GM12872 (cell line): ENCODE data around the gene EPN1.

Experiments
- TF ChIP-seq, protein P1 (sequence below): IDR thresholded peaks from 3 replicates; pipeline ENCODE4 v1.5.1; 2011; ENCODE audit warnings: low read depth, mild to moderate bottlenecking, low read length, moderate library complexity; ENCODE audit not compliant: insufficient read depth

EPN1 gene

DNA sequence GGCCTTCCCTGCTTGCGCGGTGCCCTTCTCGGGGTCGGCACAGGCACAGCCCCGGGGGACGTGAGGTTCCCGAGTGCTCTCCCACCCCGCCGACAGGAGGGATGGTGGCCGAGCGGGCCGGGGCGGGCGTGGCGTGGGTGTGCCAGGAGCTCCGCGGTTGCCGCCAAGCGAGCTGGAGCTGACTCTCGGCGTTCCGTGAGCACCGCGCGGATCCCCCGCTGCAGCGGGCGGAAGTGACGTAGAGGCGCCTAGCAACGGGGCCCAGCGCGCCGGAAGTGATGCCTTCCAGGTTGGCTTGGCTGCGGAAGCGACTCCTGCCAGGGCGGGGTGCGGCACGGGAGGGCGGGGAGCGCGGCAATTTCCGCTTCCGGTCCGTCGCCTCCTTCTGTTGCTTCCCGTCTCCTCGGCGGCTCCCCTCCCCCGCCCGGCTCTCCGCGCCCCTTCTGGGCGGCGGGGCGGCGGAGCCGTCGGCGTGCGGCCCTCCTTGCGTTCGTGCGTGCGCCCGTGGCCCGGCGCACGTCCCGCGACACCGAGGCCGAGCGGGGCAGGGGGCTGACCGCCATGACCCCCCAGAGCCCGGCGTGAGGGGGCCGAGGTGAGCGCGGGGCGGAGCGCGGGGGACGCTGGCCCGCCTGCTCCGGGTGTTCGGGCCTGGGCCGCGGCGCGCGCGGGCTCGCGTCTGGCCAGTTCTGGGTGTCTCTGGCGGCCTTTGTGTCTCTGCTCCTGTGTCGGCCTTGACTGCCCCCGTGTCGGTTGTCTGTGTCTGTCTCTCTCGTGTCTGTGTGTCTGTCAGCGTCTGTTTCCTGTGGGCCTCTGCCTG, at the start of gene EPN1:
EPN1 (plus strand) TSS at position 386 of the 820 bp plus-strand sequence. CDS start 3,402 bp downstream, outside the sequence.
- TF ChIP-seq, protein P1, sequence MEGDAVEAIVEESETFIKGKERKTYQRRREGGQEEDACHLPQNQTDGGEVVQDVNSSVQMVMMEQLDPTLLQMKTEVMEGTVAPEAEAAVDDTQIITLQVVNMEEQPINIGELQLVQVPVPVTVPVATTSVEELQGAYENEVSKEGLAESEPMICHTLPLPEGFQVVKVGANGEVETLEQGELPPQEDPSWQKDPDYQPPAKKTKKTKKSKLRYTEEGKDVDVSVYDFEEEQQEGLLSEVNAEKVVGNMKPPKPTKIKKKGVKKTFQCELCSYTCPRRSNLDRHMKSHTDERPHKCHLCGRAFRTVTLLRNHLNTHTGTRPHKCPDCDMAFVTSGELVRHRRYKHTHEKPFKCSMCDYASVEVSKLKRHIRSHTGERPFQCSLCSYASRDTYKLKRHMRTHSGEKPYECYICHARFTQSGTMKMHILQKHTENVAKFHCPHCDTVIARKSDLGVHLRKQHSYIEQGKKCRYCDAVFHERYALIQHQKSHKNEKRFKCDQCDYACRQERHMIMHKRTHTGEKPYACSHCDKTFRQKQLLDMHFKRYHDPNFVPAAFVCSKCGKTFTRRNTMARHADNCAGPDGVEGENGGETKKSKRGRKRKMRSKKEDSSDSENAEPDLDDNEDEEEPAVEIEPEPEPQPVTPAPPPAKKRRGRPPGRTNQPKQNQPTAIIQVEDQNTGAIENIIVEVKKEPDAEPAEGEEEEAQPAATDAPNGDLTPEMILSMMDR, result no peak

DNA sequence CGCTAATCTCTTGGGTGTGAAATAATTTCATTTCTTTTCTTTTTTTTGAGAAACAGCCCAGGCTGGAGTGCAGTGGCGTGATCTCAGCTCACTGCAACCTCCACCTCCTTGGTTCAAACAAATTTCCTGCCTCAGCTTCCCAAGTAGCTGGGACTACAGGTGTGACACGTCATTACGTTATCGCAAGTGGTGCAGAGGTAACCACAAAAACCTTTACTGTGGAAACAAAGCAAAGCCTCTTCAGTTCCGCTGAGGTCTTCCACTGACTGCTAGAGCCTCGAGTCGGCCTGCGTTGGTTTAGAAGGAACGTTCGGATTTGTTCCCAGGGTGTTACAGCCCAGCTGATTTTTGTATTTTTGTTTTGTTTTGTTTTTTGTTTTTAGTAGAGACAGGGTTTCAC, 48.7 kb upstream of the EPN1 start:
- TF ChIP-seq, protein P1, result no peak

DNA sequence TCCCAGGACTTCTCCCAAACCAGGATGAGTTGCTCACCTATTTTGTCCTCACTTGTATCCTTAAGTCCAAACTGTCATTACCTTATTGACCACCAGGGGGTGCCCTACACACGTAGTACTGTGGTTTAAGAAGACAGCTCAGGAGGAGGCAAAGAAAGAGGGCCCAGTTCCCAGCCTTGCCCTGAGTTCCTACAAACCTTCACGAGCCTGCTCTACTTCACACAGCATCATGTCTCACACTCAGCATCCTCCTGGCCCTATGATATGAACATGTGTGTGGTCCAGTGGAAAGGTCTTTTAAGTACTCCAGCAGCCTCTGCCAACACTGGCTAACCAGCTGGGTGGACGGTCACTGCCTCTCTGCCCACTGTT, 42.6 kb upstream of the EPN1 start:
- TF ChIP-seq, protein P1, result peak; percentile 78

DNA sequence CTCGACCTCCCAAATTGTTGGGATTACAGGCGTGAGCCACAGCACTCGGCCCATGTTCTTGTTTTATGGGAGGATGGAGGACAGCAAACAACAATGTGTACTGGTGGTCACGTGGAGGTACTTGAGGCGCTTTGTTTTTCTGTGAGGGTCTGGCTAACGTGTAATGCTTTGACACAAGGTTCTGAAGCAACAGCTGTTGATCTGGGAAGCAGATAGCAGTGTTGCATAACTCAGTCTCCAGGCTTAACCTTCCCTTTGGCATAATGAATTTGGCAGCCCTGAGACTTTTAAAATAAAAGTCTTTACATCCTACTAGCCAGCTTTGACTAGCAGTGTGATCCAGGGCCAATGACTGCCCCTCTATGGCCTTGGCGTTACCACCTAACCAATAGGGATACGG, 41.2 kb upstream of the EPN1 start:
- TF ChIP-seq, protein P1, result no peak

DNA sequence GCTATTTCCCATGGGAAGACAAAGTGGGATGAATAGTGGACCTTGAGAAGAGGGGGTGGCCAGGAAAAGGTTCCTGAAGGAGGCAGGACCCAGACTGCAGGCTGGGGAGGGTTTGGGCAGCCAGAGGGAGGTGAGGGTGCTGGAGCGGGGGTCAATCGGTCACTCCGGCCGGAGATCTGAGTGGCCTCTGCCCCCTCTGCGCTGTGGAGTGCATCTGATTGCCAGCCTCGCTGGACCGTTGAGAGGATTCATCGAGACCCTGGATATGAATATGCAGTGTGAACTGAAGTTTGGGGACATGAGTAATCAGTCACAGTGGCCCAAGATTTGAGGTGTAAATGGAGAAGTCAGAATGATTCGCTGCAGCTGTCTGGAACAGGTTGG, 39.7 kb upstream of the EPN1 start:
- TF ChIP-seq, protein P1, result no peak

DNA sequence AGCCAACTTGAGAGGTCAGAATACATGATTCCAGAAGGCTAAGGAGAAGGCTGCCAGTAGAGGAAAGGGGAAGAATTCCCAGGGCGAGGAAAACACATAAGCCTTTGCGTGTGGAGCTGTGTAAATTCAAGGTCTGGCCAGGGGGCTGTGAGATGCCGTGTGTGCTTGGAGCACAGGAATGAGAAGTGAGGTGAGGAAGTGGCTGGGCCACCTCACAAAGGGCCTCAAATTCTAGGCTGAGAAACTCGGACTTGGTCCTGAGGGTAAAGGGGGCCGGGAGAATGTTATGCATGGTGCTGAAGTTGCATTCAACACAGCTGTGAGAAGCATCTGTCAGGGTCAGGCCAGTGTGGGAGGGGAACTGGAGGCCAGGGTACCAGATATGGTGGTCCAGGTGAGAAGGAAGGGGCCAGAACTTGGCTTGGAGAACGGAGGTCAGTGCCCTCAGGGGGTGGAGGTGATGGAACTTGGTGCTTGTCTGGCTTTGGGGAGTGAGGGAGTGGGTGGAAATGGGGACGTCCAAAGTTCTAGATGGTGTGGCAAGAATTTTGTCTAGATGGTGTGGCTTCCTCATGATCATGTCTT, 39.1 kb upstream of the EPN1 start:
- TF ChIP-seq, protein P1, result no peak

DNA sequence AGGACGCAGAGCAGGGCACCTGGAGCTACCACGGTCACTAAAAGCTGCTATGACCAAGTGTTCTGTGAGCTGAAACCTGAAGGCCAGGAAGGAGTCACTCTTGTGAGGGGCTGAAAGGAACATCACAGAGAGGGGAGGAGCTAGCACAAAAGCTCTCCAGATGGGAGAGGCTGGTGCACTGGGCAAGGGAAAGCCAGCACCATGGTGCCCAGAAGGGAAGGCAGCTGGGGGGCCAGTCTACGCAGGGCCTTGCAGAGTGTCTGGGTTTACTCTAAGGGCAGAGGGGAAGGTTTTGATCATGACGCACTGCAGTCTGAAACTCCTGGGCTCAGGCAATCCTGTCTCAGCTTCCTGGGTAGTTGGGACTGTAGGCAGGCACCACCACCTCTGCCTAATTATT, 38.3 kb upstream of the EPN1 start:
- TF ChIP-seq, protein P1, result no peak
